Loucy (cell line): ENCODE data around the gene NEBL.

Experiments used
- CTCF ChIP-seq: fragments of 200-600 bp; sonication (generic); conservative IDR thresholded peaks from 2 replicates; pipeline ENCODE4 v1.5.1; 2014; ENCODE audit warnings: mild to moderate bottlenecking, antibody characterized with exemption, low read length
- EZH2phosphoT487 ChIP-seq: fragments of 200-600 bp; IDR thresholded peaks from 2 replicates; pipeline ENCODE4 v1.6.1; 2018; ENCODE audit warnings: antibody characterized with exemption, mild to moderate bottlenecking, moderate library complexity, borderline replicate concordance

DNA sequence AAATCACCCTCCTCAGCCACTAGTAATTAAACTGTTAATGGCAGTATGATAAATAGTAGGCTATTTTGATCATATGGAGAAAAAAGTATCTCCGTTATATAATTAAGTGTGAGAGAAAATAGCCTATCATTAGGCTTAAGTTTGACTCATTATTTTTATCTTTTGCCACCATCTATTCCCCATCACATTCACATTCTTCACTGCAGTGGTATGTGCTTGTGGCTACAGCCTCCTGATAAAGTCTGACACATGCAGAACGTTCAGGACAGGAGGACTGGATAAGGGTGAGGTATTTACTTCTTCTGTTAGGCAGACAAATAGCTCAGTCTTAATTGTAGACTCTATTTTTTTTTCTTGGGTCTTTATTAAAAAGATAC lies 5.8 kb downstream of the NEBL start:
- TF ChIP-seq CTCF (no peak), EZH2phosphoT487 (no peak)
